ENCODE data around the gene IL17RB. TPM values are rescaled to one million over a fixed set of nuclear protein-coding genes. Genes with fewer than 3 reads are reported as not detected.

IL17RB gene
- total RNA-seq, 4 donors from 2014 or later: 0.52 to 0.83 (median 0.63) TPM; not detected in 1

DNA sequence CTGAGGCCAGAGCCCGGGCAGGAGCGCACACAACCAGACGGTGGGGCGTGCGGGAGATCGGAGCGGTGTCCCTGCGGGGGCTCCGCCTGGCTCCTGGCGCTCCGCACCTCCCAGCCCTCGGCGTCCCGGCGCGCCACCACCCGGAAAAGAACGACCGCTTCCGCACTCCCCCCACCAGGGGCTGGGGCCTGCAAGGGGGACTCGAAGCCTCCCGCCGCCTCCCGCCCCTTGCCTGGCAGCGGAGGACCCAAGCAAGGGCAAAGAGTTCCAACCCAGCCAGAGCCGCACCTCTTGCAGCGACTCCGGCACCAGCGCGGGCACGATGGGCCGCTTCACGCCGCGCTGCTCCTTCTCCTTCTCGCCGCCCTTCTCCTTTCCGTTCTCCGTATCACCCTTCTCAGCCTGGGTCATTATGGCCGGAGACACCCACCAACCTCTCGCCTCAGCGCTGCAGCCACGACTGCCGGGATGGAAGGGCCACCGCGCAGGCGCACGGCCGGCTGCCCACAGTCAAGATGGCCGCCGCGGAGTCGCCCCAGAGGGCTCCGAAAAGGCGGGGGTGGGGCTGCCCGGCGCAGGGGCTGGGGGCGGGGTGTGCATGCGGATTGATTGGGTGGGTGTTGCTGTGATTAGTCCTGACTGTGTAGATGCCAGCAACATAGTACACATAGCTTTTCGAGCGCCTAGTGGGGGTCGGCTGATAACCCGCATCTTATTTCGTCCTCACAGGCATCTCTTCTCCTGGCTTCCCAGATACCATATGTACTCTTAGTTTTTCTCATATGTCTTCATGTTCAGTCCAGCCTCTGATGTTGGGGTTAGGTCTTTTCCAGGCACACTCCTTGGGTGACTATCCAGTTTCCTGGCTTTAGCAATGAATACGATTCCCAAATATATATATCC is 35.6 kb downstream of the IL17RB start, which contains the start of gene ACTR8:
Gene ACTR8, minus strand, starts transcription at position 462 of the 903 bp plus-strand sequence. Its CDS starts 51 bp downstream, at position 411.
- WGBS: 2% methylated on average over 37 of the region's 65 CpGs
- Histone ChIP-seq H3K27me3 (no peaks in the 10 kb centered on the region), H3K4me3 (peak within 1 kb of the TSS; percentile 68 to 97 (median 89)), H3K36me3 (peaks cover 39 to 68% (median 58%) of the 10 kb centered on the region in 4 donors), H3K4me1 (peaks cover 13 to 19% (median 17%) of the 10 kb centered on the region in 4 donors), H3K27ac (replicated peaks in 1 of 4) (peak within 1 kb of the TSS; percentile 84 to 88 (median 86)), H3K9me3 (no peaks in the 10 kb centered on the region)
- peak; percentile 95 for DNase-seq (ENCODE audit: extremely low spot score)
- intact Hi-C loops (cut with DNase I): no loop called here
- no peak for TF ChIP-seq POLR2A (IDR thresholded peaks at IDR 0.05; ENCODE audit: low read depth)
- TF ChIP-seq POLR2AphosphoS5 (IDR thresholded peaks at IDR 0.05): peak; percentile 77 to 88
- peak in 1 of 3 experiments; percentile 20 for TF ChIP-seq CTCF (IDR thresholded peaks at IDR 0.05)
- TF ChIP-seq EP300 (IDR thresholded peaks at IDR 0.05): no peak

DNA sequence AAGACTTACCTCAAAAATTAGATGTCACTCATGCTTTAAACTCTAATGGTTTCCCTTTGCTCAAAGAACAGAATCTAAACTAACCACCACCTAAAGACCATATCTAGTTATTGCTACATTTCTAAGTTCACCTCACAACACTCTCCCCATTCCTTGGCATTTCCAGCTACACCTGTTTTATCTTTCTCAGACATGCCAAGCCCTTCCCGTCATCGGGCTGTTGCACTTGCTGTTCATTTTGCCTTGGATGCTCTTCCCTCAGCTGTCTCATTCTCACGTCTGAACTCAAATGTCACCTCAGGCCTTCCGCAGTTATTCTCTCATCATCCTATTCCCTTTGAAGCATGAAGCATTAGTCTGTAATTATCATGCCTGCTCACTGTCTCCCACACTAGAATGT is 36.6 kb downstream of the IL17RB start:
- no peak overlapping the region for H3K4me3 ChIP-seq
- WGBS: 97% methylated on average over 4 of the region's 4 CpGs
- peaks cover 13 to 19% (median 17%) of the 10 kb centered on the region in 4 donors for H3K4me1 ChIP-seq
- H3K27me3 ChIP-seq: no peaks in the 10 kb centered on the region
- H3K27ac ChIP-seq (replicated peaks in 1 of 4): no peak overlapping the region
- intact Hi-C loops (cut with DNase I): no loop called here
- peaks cover 33 to 67% (median 53%) of the 10 kb centered on the region in 4 donors for H3K36me3 ChIP-seq
- no peak for DNase-seq (ENCODE audit: extremely low spot score)
- H3K9me3 ChIP-seq: no peaks in the 10 kb centered on the region
- TF ChIP-seq POLR2AphosphoS5 (IDR thresholded peaks at IDR 0.05) (no peak), EP300 (IDR thresholded peaks at IDR 0.05) (no peak), CTCF (IDR thresholded peaks at IDR 0.05) (no peak), POLR2A (IDR thresholded peaks at IDR 0.05; ENCODE audit: low read depth) (no peak)

- no peaks in the 10 kb centered on the region for H3K27me3 ChIP-seq
- H3K9me3 ChIP-seq: no peaks in the 10 kb centered on the region
- H3K4me1 ChIP-seq: peaks cover 18 to 25% (median 22%) of the 10 kb centered on the region in 4 donors
- WGBS: 94% methylated on average over 11 of the region's 11 CpGs
- no peak for DNase-seq (ENCODE audit: extremely low spot score)
- no peak overlapping the region for H3K27ac ChIP-seq (replicated peaks in 1 of 4)
- H3K36me3 ChIP-seq: peaks cover 21 to 54% (median 39%) of the 10 kb centered on the region in 4 donors
- intact Hi-C loops (cut with DNase I): no loop called here
- no peak overlapping the region for H3K4me3 ChIP-seq
- TF ChIP-seq POLR2AphosphoS5 (IDR thresholded peaks at IDR 0.05): no peak
- TF ChIP-seq POLR2A (IDR thresholded peaks at IDR 0.05; ENCODE audit: low read depth): no peak
- no peak for TF ChIP-seq EP300 (IDR thresholded peaks at IDR 0.05)
- TF ChIP-seq CTCF (IDR thresholded peaks at IDR 0.05): no peak
Observed at GRCh38 chr3:53884623-53885022, 38.3 kb downstream of the IL17RB start.

GRCh38 chr3:53885239-53885638 is 38.9 kb downstream of the IL17RB start:
- Histone ChIP-seq H3K9me3 (no peaks in the 10 kb centered on the region), H3K4me1 (peaks cover 23 to 29% (median 26%) of the 10 kb centered on the region in 4 donors), H3K36me3 (peaks cover 21 to 49% (median 36%) of the 10 kb centered on the region in 4 donors), H3K4me3 (no peak overlapping the region), H3K27me3 (no peaks in the 10 kb centered on the region), H3K27ac (replicated peaks in 1 of 4) (no peak overlapping the region)
- 76% methylated on average over 3 of the region's 3 CpGs for WGBS
- TF ChIP-seq EP300 (IDR thresholded peaks at IDR 0.05) (no peak), POLR2A (IDR thresholded peaks at IDR 0.05; ENCODE audit: low read depth) (no peak), CTCF (IDR thresholded peaks at IDR 0.05) (no peak), POLR2AphosphoS5 (IDR thresholded peaks at IDR 0.05) (no peak)
- DNase-seq (ENCODE audit: extremely low spot score): no peak
- intact Hi-C loops (cut with DNase I): no loop called here
